Measurements from ENCODE around the gene TRAPPC2L.
"Not testable (repeated sequence)": the region's sequence is repeated elsewhere in the genome, so short reads cannot be mapped to it uniquely, and the experiment has no call there.

The TRAPPC2L gene

GRCh38 chr16:88886845-88887521 is 30.1 kb downstream of the TRAPPC2L start:
- H3K4me3 Mint-ChIP-seq, result no peak overlapping the region
- DNase-seq, result no peak
- no peaks in the 10 kb centered on the region for H3K36me3 Mint-ChIP-seq
- H3K4me1 Mint-ChIP-seq, result no peaks in the 10 kb centered on the region
- H3K27ac Mint-ChIP-seq, result no peak overlapping the region
- CTCF ChIA-PET, result no interaction called here
- H3K27me3 Mint-ChIP-seq, result no peaks in the 10 kb centered on the region
- peaks cover 2% of the 10 kb centered on the region for H3K9me3 Mint-ChIP-seq

GRCh38 chr16:88888057-88888456 is 31.1 kb downstream of the TRAPPC2L start:
- no peak overlapping the region for H3K27ac Mint-ChIP-seq
- no peak for DNase-seq
- no peak overlapping the region for H3K4me3 Mint-ChIP-seq
- H3K27me3 Mint-ChIP-seq, result no peaks in the 10 kb centered on the region
- no peaks in the 10 kb centered on the region for H3K4me1 Mint-ChIP-seq
- no peaks in the 10 kb centered on the region for H3K36me3 Mint-ChIP-seq
- H3K9me3 Mint-ChIP-seq, result peaks cover 2% of the 10 kb centered on the region
- CTCF ChIA-PET, result no interaction called here

- Mint-ChIP-seq H3K27me3 (no peaks in the 10 kb centered on the region), H3K9me3 (no peaks in the 10 kb centered on the region), H3K4me3 (no peak overlapping the region), H3K36me3 (no peaks in the 10 kb centered on the region), H3K27ac (no peak overlapping the region), H3K4me1 (no peaks in the 10 kb centered on the region)
- CTCF ChIA-PET, result no interaction called here
- DNase-seq, result no peak
Observed at GRCh38 chr16:88888461-88889387, 31.8 kb downstream of the TRAPPC2L start.

GRCh38 chr16:88889702-88890352 is 32.9 kb downstream of the TRAPPC2L start:
- H3K9me3 Mint-ChIP-seq, H3K27me3 Mint-ChIP-seq, CTCF ChIA-PET, H3K27ac Mint-ChIP-seq, H3K36me3 Mint-ChIP-seq, DNase-seq, H3K4me1 Mint-ChIP-seq, H3K4me3 Mint-ChIP-seq: not testable (repeated sequence)

- Mint-ChIP-seq H3K27me3 (no peaks in the 10 kb centered on the region), H3K36me3 (no peaks in the 10 kb centered on the region), H3K9me3 (no peaks in the 10 kb centered on the region), H3K27ac (no peak overlapping the region), H3K4me1 (no peaks in the 10 kb centered on the region), H3K4me3 (no peak overlapping the region)
- CTCF ChIA-PET, result no interaction called here
- no peak for DNase-seq
Observed at GRCh38 chr16:88891083-88891482, 34.2 kb downstream of the TRAPPC2L start.

GRCh38 chr16:88892065-88892464 is 35.1 kb downstream of the TRAPPC2L start:
- Mint-ChIP-seq H3K4me1 (no peaks in the 10 kb centered on the region), H3K4me3 (no peak overlapping the region), H3K27ac (no peak overlapping the region), H3K9me3 (no peaks in the 10 kb centered on the region), H3K27me3 (no peaks in the 10 kb centered on the region), H3K36me3 (no peaks in the 10 kb centered on the region)
- CTCF ChIA-PET, result no interaction called here
- DNase-seq, result no peak

GRCh38 chr16:88893127-88893968 is 36.4 kb downstream of the TRAPPC2L start:
- no peaks in the 10 kb centered on the region for H3K27me3 Mint-ChIP-seq
- CTCF ChIA-PET, result no interaction called here
- no peak overlapping the region for H3K27ac Mint-ChIP-seq
- DNase-seq, result no peak
- H3K36me3 Mint-ChIP-seq, result no peaks in the 10 kb centered on the region
- H3K9me3 Mint-ChIP-seq, result no peaks in the 10 kb centered on the region
- no peak overlapping the region for H3K4me3 Mint-ChIP-seq
- no peaks in the 10 kb centered on the region for H3K4me1 Mint-ChIP-seq

- H3K4me3 Mint-ChIP-seq, H3K9me3 Mint-ChIP-seq, H3K36me3 Mint-ChIP-seq, H3K4me1 Mint-ChIP-seq, H3K27me3 Mint-ChIP-seq, DNase-seq, H3K27ac Mint-ChIP-seq, CTCF ChIA-PET: not testable (repeated sequence)
Observed at GRCh38 chr16:88894266-88894665, 37.3 kb downstream of the TRAPPC2L start.

GRCh38 chr16:88894681-88895300 is 37.9 kb downstream of the TRAPPC2L start:
- Mint-ChIP-seq H3K27ac (no peak overlapping the region), H3K4me3 (no peak overlapping the region), H3K36me3 (no peaks in the 10 kb centered on the region), H3K9me3 (no peaks in the 10 kb centered on the region), H3K4me1 (no peaks in the 10 kb centered on the region), H3K27me3 (no peaks in the 10 kb centered on the region)
- CTCF ChIA-PET, result no interaction called here
- DNase-seq, result no peak

GRCh38 chr16:88895335-88895734 is 38.4 kb downstream of the TRAPPC2L start:
- DNase-seq, result no peak
- CTCF ChIA-PET, result no interaction called here
- no peak overlapping the region for H3K27ac Mint-ChIP-seq

GRCh38 chr16:88896238-88897070 is 39.5 kb downstream of the TRAPPC2L start:
- H3K4me1 Mint-ChIP-seq, result no peaks in the 10 kb centered on the region
- no peak overlapping the region for H3K27ac Mint-ChIP-seq
- no peaks in the 10 kb centered on the region for H3K36me3 Mint-ChIP-seq
- H3K9me3 Mint-ChIP-seq, result no peaks in the 10 kb centered on the region
- no peak overlapping the region for H3K4me3 Mint-ChIP-seq
- CTCF ChIA-PET, result no interaction called here
- DNase-seq, result no peak
- H3K27me3 Mint-ChIP-seq, result no peaks in the 10 kb centered on the region

More at GRCh38 chr16:88895335-88895734, 38.4 kb downstream of the TRAPPC2L start:
- Mint-ChIP-seq H3K9me3 (no peaks in the 10 kb centered on the region), H3K36me3 (no peaks in the 10 kb centered on the region), H3K4me3 (no peak overlapping the region), H3K27me3 (no peaks in the 10 kb centered on the region), H3K4me1 (no peaks in the 10 kb centered on the region)

GRCh38 chr16:88897696-88898425 is 40.9 kb downstream of the TRAPPC2L start:
- Mint-ChIP-seq H3K36me3 (no peaks in the 10 kb centered on the region), H3K9me3 (no peaks in the 10 kb centered on the region), H3K27me3 (no peaks in the 10 kb centered on the region), H3K4me3 (no peak overlapping the region), H3K27ac (no peak overlapping the region), H3K4me1 (no peaks in the 10 kb centered on the region)
- CTCF ChIA-PET, result no interaction called here
- no peak for DNase-seq
